Activated T-cell treated with anti-CD3 and anti-CD28 coated beads, Interleukin-2, amount 50 U/mL, for 72 hours (primary cell): ENCODE data around the gene GPR141. TPM values are rescaled to one million over a fixed set of nuclear protein-coding genes. Genes with fewer than 3 reads are reported as not detected.

Source experiments
- ATAC-seq, 2 donors: fragments of 150-1000 bp; cut with Tn5 transposase; replicated peaks in 1 of 2; 2 replicates each; pipeline ENCODE4 v1.10.0; 2021; ENCODE audit warnings: moderate library complexity in 2 of 2, mild to moderate bottlenecking in 1 of 2
- DNase-seq, 2 donors: peaks; one replicate each; pipeline ENCODE4 v3.0.0; 2021 to 2022; ENCODE audit warnings: mixed read lengths in 1 of 2
- H3K27ac Mint-ChIP-seq: one replicate; pipeline ENCODE4 v1.8.0; 2022; ENCODE audit warnings: mild to moderate bottlenecking, moderate library complexity, mixed read lengths
- H3K27me3 Mint-ChIP-seq: one replicate; pipeline ENCODE4 v1.8.0; 2022; ENCODE audit warnings: low read depth, mixed read lengths
- H3K36me3 Mint-ChIP-seq, 2 donors: one replicate each; pipeline ENCODE4 v1.8.0; 2022; ENCODE audit warnings: mixed read lengths in 2 of 2, mild to moderate bottlenecking in 1 of 2; ENCODE audit not compliant: insufficient read depth in 2 of 2
- H3K4me1 Mint-ChIP-seq: one replicate; pipeline ENCODE4 v1.8.0; 2022; ENCODE audit warnings: low read depth, mixed read lengths
- H3K4me3 Mint-ChIP-seq, 2 donors: one replicate each; pipeline ENCODE4 v1.8.0; 2022; ENCODE audit warnings: mild to moderate bottlenecking in 2 of 2, mixed read lengths in 2 of 2, moderate library complexity in 2 of 2
- H3K9me3 Mint-ChIP-seq, 2 donors: one replicate each; pipeline ENCODE4 v1.8.0; 2022; ENCODE audit warnings: mixed read lengths in 2 of 2
- total RNA-seq, 2 donors: library from RNA; stranded (reverse); gene quantifications; one replicate each; pipeline ENCODE4 v1.2.3, GENCODE V29; 2022

The GPR141 gene
- total RNA-seq: not detected

- H3K9me3 Mint-ChIP-seq: no peaks in the 10 kb centered on the region
- no peak for DNase-seq
- peak within 1 kb of the TSS in 1 of 2 donors; percentile 13 for H3K4me3 Mint-ChIP-seq
- no peaks in the 10 kb centered on the region for H3K4me1 Mint-ChIP-seq
- no peak for ATAC-seq
- H3K36me3 Mint-ChIP-seq: no peaks in the 10 kb centered on the region
- peaks cover 15% of the 10 kb centered on the region for H3K27me3 Mint-ChIP-seq
- peak within 1 kb of the TSS; percentile 46 for H3K27ac Mint-ChIP-seq
Observed at GRCh38 chr7:37683246-37684120, at the start of gene GPR141. GPR141 (plus strand) TSS chr7:37683766; CDS start chr7:37740394, 56,628 bp downstream.

GRCh38 chr7:37635346-37635745 lies 48.2 kb upstream of the GPR141 start:
- Mint-ChIP-seq H3K9me3 (peaks cover 7 to 9% of the 10 kb centered on the region in 2 donors), H3K27me3 (peaks cover 19% of the 10 kb centered on the region), H3K27ac (no peak overlapping the region), H3K4me1 (no peaks in the 10 kb centered on the region), H3K36me3 (peaks cover 0 to 5% of the 10 kb centered on the region in 2 donors), H3K4me3 (no peak overlapping the region)
- ATAC-seq (no peak), DNase-seq (no peak)

- DNase-seq: no peak
- peaks cover 0 to 2% of the 10 kb centered on the region in 2 donors for H3K36me3 Mint-ChIP-seq
Observed at GRCh38 chr7:37642028-37642540, 41.5 kb upstream of the GPR141 start.

GRCh38 chr7:37643876-37644275 lies 39.7 kb upstream of the GPR141 start:
- ATAC-seq (no peak), DNase-seq (no peak)
- Mint-ChIP-seq H3K9me3 (no peaks in the 10 kb centered on the region), H3K36me3 (no peaks in the 10 kb centered on the region), H3K27ac (no peak overlapping the region), H3K4me1 (no peaks in the 10 kb centered on the region), H3K4me3 (no peak overlapping the region), H3K27me3 (peaks cover 11% of the 10 kb centered on the region)

More at GRCh38 chr7:37642028-37642540, 41.5 kb upstream of the GPR141 start:
- no peak overlapping the region for H3K4me3 Mint-ChIP-seq
- H3K27me3 Mint-ChIP-seq: peaks cover 14% of the 10 kb centered on the region
- H3K27ac Mint-ChIP-seq: no peak overlapping the region
- no peak for ATAC-seq
- H3K9me3 Mint-ChIP-seq: peaks cover 4 to 5% of the 10 kb centered on the region in 2 donors
- H3K4me1 Mint-ChIP-seq: no peaks in the 10 kb centered on the region

GRCh38 chr7:37645282-37646050 lies 38.1 kb upstream of the GPR141 start:
- ATAC-seq: no peak
- Mint-ChIP-seq H3K9me3 (no peaks in the 10 kb centered on the region), H3K36me3 (no peaks in the 10 kb centered on the region), H3K4me1 (no peaks in the 10 kb centered on the region), H3K27me3 (peaks cover 7% of the 10 kb centered on the region), H3K27ac (no peak overlapping the region), H3K4me3 (no peak overlapping the region)
- no peak for DNase-seq

- DNase-seq (no peak), ATAC-seq (no peak)
- Mint-ChIP-seq H3K27me3 (peaks cover 18% of the 10 kb centered on the region), H3K4me1 (no peaks in the 10 kb centered on the region), H3K4me3 (no peak overlapping the region), H3K27ac (peak overlapping the region; percentile 39), H3K36me3 (no peaks in the 10 kb centered on the region), H3K9me3 (peaks cover 0 to 2% of the 10 kb centered on the region in 2 donors)
Observed at GRCh38 chr7:37656913-37657530, 26.5 kb upstream of the GPR141 start.

- no peaks in the 10 kb centered on the region for H3K4me1 Mint-ChIP-seq
- no peak overlapping the region for H3K27ac Mint-ChIP-seq
- no peak overlapping the region for H3K4me3 Mint-ChIP-seq
- no peaks in the 10 kb centered on the region for H3K9me3 Mint-ChIP-seq
- no peak for DNase-seq
- H3K36me3 Mint-ChIP-seq: no peaks in the 10 kb centered on the region
- ATAC-seq: no peak
- H3K27me3 Mint-ChIP-seq: peaks cover 18% of the 10 kb centered on the region
Observed at GRCh38 chr7:37657816-37658215, 25.8 kb upstream of the GPR141 start.

- Mint-ChIP-seq H3K4me3 (peak overlapping the region in 1 of 2 donors; percentile 24), H3K4me1 (no peaks in the 10 kb centered on the region), H3K9me3 (no peaks in the 10 kb centered on the region), H3K27ac (peak overlapping the region; percentile 34), H3K27me3 (peaks cover 23% of the 10 kb centered on the region), H3K36me3 (no peaks in the 10 kb centered on the region)
- no peak for DNase-seq
- ATAC-seq: no peak
Observed at GRCh38 chr7:37659971-37660565, 23.5 kb upstream of the GPR141 start.

- Mint-ChIP-seq H3K36me3 (no peaks in the 10 kb centered on the region), H3K27ac (no peak overlapping the region), H3K27me3 (peaks cover 24% of the 10 kb centered on the region), H3K4me3 (no peak overlapping the region), H3K4me1 (no peaks in the 10 kb centered on the region), H3K9me3 (no peaks in the 10 kb centered on the region)
- DNase-seq: no peak
- ATAC-seq: no peak
Observed at GRCh38 chr7:37660614-37661013, 23.0 kb upstream of the GPR141 start.

- Mint-ChIP-seq H3K4me3 (no peak overlapping the region), H3K27ac (no peak overlapping the region), H3K4me1 (no peaks in the 10 kb centered on the region), H3K27me3 (peaks cover 11% of the 10 kb centered on the region), H3K36me3 (no peaks in the 10 kb centered on the region), H3K9me3 (no peaks in the 10 kb centered on the region)
- DNase-seq (no peak), ATAC-seq (no peak)
Observed at GRCh38 chr7:37663693-37664092, 19.9 kb upstream of the GPR141 start.

- no peak for DNase-seq
- no peak for ATAC-seq
- no peaks in the 10 kb centered on the region for H3K4me1 Mint-ChIP-seq
- H3K9me3 Mint-ChIP-seq: no peaks in the 10 kb centered on the region
- H3K27ac Mint-ChIP-seq: no peak overlapping the region
- H3K4me3 Mint-ChIP-seq: no peak overlapping the region
- H3K36me3 Mint-ChIP-seq: no peaks in the 10 kb centered on the region
- peaks cover 11% of the 10 kb centered on the region for H3K27me3 Mint-ChIP-seq
Observed at GRCh38 chr7:37665352-37666022, 18.1 kb upstream of the GPR141 start.
